ENCODE measurements around the gene TES.

- TF ChIP-seq CTCF (conservative IDR thresholded peaks at IDR 0.05; ENCODE audit: low read depth in 2 of 2) (no peak), STAT1 (IDR thresholded peaks at IDR 0.05; ENCODE audit: unreplicated experiment) (no peak), CREB1 (CRISPR knock-in tag; IDR thresholded peaks at IDR 0.05; ENCODE audit: low read depth) (no peak), EZH2 (IDR thresholded peaks at IDR 0.05; ENCODE audit: low read depth, unreplicated experiment) (no peak), POLR2AphosphoS5 (IDR thresholded peaks at IDR 0.05; ENCODE audit: low read depth) (no peak), EZH2phosphoT487 (IDR thresholded peaks at IDR 0.05; ENCODE audit: unreplicated experiment) (no peak), REST (IDR thresholded peaks at IDR 0.05; ENCODE audit: unreplicated experiment) (no peak), JUNB (IDR thresholded peaks at IDR 0.05; ENCODE audit: unreplicated experiment) (no peak), NANOG (IDR thresholded peaks at IDR 0.05; ENCODE audit: borderline replicate concordance) (no peak), ETS1 (IDR thresholded peaks at IDR 0.05) (no peak), ZNF331 (CRISPR knock-in tag; IDR thresholded peaks at IDR 0.05; ENCODE audit: low read depth) (no peak), ZNF114 (CRISPR knock-in tag; IDR thresholded peaks at IDR 0.05) (no peak), ZNF462 (CRISPR knock-in tag; IDR thresholded peaks at IDR 0.05) (no peak)
Measured at GRCh38 chr7:116234517-116235200, 24.3 kb downstream of the TES start.
